PC-9 (cell line): ENCODE results near the gene MDM4. TPM values are rescaled to one million over a fixed set of nuclear protein-coding genes. Genes with fewer than 3 reads are reported as not detected.
A peak's percentile ranks its signal among the peaks of the same experiment; 100 is the strongest.

Experiments
- BruUV-seq: library from RNA; stranded (reverse); fragments of 400-500 nt; replicated peaks from 2 replicates; lab custom pipeline; 2021; lab: Mats Ljungman, UMichigan
- CTCF ChIA-PET: fragments of 300-600 bp; sonication (Branson Sonifier 250); formaldehyde crosslinking; loops from one replicate; lab custom pipeline; 2022; ENCODE audit warnings: antibody characterized with exemption; lab: Charles Lee
- POLR2A ChIA-PET: fragments of 300-600 bp; sonication (Branson Sonifier 250); formaldehyde crosslinking; loops from one replicate; lab custom pipeline; 2022; ENCODE audit warnings: antibody characterized with exemption; ENCODE audit not compliant: unreplicated experiment; lab: Charles Lee
- DNase-seq, 2 experiments: peaks; one replicate each; pipeline versions ENCODE4 v3.0.0 to v3.0.0-alpha.2; 2015 to 2022; ENCODE audit warnings: mixed read lengths in 1 of 2
- H2AFZ ChIP-seq: fragments of 200-600 bp; sonication (generic); 2 replicates; pipeline ENCODE4 v1.8.1; 2017; ENCODE audit warnings: antibody characterized with exemption
- H3F3A ChIP-seq: fragments of 200-600 bp; sonication (generic); 2 replicates; pipeline ENCODE4 v1.8.1; 2017; ENCODE audit warnings: antibody characterized with exemption, mild to moderate bottlenecking, low read depth; ENCODE audit not compliant: insufficient read depth
- H3K27ac ChIP-seq: fragments of 200-600 bp; sonication (generic); 2 replicates; pipeline ENCODE4 v1.6.1; 2016; ENCODE audit warnings: mixed run types
- H3K27me3 ChIP-seq: fragments of 200-600 bp; sonication (generic); 2 replicates; pipeline ENCODE4 v1.6.1; 2016; ENCODE audit warnings: low read depth, mixed run types; ENCODE audit not compliant: insufficient read depth
- H3K36me3 ChIP-seq: fragments of 200-600 bp; sonication (generic); 2 replicates; pipeline ENCODE4 v1.6.1; 2016; ENCODE audit warnings: low read depth, mixed run types
- H3K4me1 ChIP-seq: fragments of 200-600 bp; sonication (generic); replicated peaks from 2 replicates; pipeline ENCODE4 v1.6.1; 2016; ENCODE audit warnings: mixed run types; ENCODE audit not compliant: insufficient read depth
- H3K4me2 ChIP-seq: fragments of 200-600 bp; sonication (generic); 2 replicates; pipeline ENCODE4 v1.6.1; 2017; ENCODE audit warnings: mixed run types
- H3K4me3 ChIP-seq: fragments of 200-600 bp; sonication (generic); 2 replicates; pipeline ENCODE4 v1.6.1; 2016; ENCODE audit warnings: mixed run types
- H3K79me2 ChIP-seq: fragments of 200-600 bp; sonication (generic); 2 replicates; pipeline ENCODE4 v1.6.1; 2017; ENCODE audit warnings: low read depth, mixed run types
- H3K9me2 ChIP-seq: fragments of 200-600 bp; sonication (generic); 2 replicates; pipeline ENCODE4 v1.8.1; 2017; ENCODE audit warnings: mild to moderate bottlenecking; ENCODE audit not compliant: insufficient read depth
- H3K9me3 ChIP-seq: fragments of 200-600 bp; sonication (generic); 2 replicates; pipeline ENCODE4 v1.8.1; 2016; ENCODE audit warnings: low read depth; ENCODE audit not compliant: insufficient read depth
- H4K20me1 ChIP-seq: fragments of 200-600 bp; sonication (generic); 2 replicates; pipeline ENCODE4 v1.8.1; 2017; ENCODE audit not compliant: insufficient read depth
- CTCF ChIP-seq: fragments of 200-600 bp; sonication (generic); conservative IDR thresholded peaks from 2 replicates; pipeline ENCODE4 v1.6.1; 2017; ENCODE audit warnings: mixed run types, antibody characterized with exemption, mild to moderate bottlenecking, moderate library complexity
- EZH2 ChIP-seq: fragments of 200-600 bp; sonication (generic); IDR thresholded peaks from 2 replicates; pipeline ENCODE4 v1.8.0; 2017; ENCODE audit warnings: antibody characterized with exemption, low read depth
- intact Hi-C: fragments of 100-400 bp; cut with micrococcal nuclease; formaldehyde crosslinking; loops from one replicate; pipeline ENCODE4 v1.10.0; 2022; ENCODE audit not compliant: unreplicated experiment
- total RNA-seq: library from RNA; stranded (reverse); gene quantifications from 2 replicates; pipeline ENCODE4 v1.2.3, GENCODE V29; 2021

MDM4 gene
- total RNA-seq, 1 experiment from 2014 or later = 69.2 TPM

- ChIA-PET POLR2A (interaction anchor here (0.6 to 0.7 kb wide), 2 partner anchors 29 to 195 kb away, joined by 3 to 6 read pairs; no protein-coding TSS in a partner anchor), CTCF (interaction anchor here (0.7 to 0.9 kb wide), 2 partner anchors 16 to 328 kb away, joined by 4 read pairs; partner anchors contain the start of gene PIK3C2B)
- Histone ChIP-seq H4K20me1 (peaks cover 52% of the 10 kb centered on the region), H3K27ac (no peak overlapping the region), H3K4me2 (no peak overlapping the region), H3K4me3 (no peak overlapping the region), H3F3A (peaks cover 9% of the 10 kb centered on the region; the same call in 1 of the 2 replicates), H3K9me3 (no peaks in the 10 kb centered on the region), H3K4me1 (peaks cover 45% of the 10 kb centered on the region), H2AFZ (no peak overlapping the region), H3K36me3 (peaks cover 5% of the 10 kb centered on the region; the same call in 1 of the 2 replicates), H3K79me2 (peaks cover 86% of the 10 kb centered on the region), H3K9me2 (no peaks in the 10 kb centered on the region), H3K27me3 (no peaks in the 10 kb centered on the region)
- no peak for DNase-seq
- intact Hi-C loops = loop anchor here (2.0 kb wide), 2 partner anchors 16 to 36 kb away; partner anchors contain the start of gene PIK3C2B
- TF ChIP-seq CTCF = no peak
- TF ChIP-seq EZH2 = no peak
- BruUV-seq = no TSS peak
Measured at GRCh38 chr1:204478172-204478899, 37.9 kb upstream of the MDM4 start.

DNA sequence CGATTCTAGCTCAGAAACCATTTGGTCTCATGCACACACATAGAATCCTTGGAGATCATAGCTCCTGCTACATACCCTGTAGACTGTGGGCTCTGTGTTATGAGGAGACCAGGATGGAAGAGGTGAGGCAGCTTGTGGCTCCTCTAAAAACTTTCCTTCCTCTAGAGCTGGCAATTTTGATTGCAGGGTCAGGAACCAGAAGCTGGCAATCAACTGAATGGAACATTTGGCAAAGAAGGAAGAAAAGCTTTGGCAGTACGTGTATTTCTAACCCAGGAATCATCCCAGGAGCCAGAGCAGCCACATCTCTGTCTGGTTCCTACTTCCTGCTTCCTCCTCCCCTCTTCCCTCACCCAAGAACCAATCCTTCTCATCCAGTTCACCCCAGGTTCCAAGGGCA lies 37.3 kb upstream of the MDM4 start:
- Histone ChIP-seq H3K79me2 (peaks cover 91% of the 10 kb centered on the region), H3F3A (peaks cover 5% of the 10 kb centered on the region; the same call in 1 of the 2 replicates), H3K27me3 (no peaks in the 10 kb centered on the region), H3K27ac (0 out of 2 replicates have a peak overlapping the region, but pooled peaks have one; percentile 9), H3K4me2 (peak overlapping the region; percentile 55), H4K20me1 (peaks cover 57% of the 10 kb centered on the region), H3K4me3 (no peak overlapping the region), H3K9me2 (no peaks in the 10 kb centered on the region), H3K36me3 (peaks cover 5% of the 10 kb centered on the region; the same call in 1 of the 2 replicates), H3K4me1 (peaks cover 50% of the 10 kb centered on the region), H2AFZ (no peak overlapping the region), H3K9me3 (no peaks in the 10 kb centered on the region)
- no TSS peak for BruUV-seq
- intact Hi-C loops = loop anchor here (2.0 kb wide), 2 partner anchors 16 to 36 kb away; partner anchors contain the start of gene PIK3C2B
- CTCF ChIA-PET = interaction anchor here (0.7 to 1.2 kb wide), 4 partner anchors 24 to 328 kb away, joined by 3 to 4 read pairs (median 3); no protein-coding TSS in a partner anchor
- DNase-seq = no peak
- TF ChIP-seq CTCF (no peak), EZH2 (no peak)
- POLR2A ChIA-PET = interaction anchor here (0.6 to 0.7 kb wide), 5 partner anchors 29 to 328 kb away, joined by 3 to 6 read pairs (median 3); no protein-coding TSS in a partner anchor

DNA sequence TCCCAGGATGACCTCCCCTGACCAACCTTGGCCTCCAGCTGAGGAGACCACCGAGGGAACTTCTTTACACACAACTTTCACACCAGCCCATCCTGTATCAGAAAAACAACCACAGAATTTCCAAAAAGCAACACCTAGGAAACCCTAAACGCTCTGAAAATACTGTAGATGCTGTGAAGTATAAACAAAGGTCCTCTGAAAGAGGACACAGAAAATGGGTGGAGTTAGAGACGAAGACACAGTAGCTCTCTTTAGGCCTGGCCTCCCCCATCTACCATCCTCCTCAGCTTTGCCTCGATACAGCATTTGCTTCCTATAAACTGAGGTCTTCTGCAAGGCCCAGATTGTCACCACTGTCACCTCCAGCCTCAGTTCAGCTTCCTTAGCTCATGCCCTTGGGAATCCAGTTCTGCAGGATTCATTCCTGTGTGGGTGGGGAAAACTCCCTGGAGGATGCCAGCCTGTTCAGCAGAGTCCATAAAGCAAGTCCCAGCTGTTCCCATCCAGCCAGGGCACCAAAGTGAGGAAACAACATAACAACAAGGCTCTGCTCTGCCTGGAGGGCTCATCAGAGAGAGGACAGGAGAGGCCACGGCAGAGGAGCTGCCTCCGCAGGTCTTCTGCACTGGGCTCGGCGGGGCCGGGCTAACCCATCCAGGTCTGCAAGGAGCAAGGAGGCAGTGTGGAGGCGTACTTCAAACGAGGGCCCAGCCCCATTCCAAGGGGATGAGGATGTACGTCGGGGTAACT lies 36.6 kb upstream of the MDM4 start:
- Histone ChIP-seq H2AFZ (no peak overlapping the region), H3K36me3 (peaks cover 5% of the 10 kb centered on the region; the same call in 1 of the 2 replicates), H3K4me1 (peaks cover 56% of the 10 kb centered on the region), H3K4me2 (peak overlapping the region; percentile 55), H3K79me2 (peaks cover 98% of the 10 kb centered on the region), H3K4me3 (no peak overlapping the region), H4K20me1 (peaks cover 57% of the 10 kb centered on the region), H3K27ac (0 out of 2 replicates have a peak overlapping the region, but pooled peaks have one; percentile 9), H3K9me3 (no peaks in the 10 kb centered on the region), H3K9me2 (no peaks in the 10 kb centered on the region), H3F3A (peaks cover 5% of the 10 kb centered on the region; the same call in 1 of the 2 replicates), H3K27me3 (no peaks in the 10 kb centered on the region)
- BruUV-seq = no TSS peak
- TF ChIP-seq EZH2 (no peak), CTCF (no peak)
- CTCF ChIA-PET = interaction anchor here (0.7 to 1.2 kb wide), 4 partner anchors 24 to 327 kb away, joined by 3 to 4 read pairs (median 3); no protein-coding TSS in a partner anchor
- POLR2A ChIA-PET = interaction anchor here (0.6 to 0.9 kb wide), 6 partner anchors 20 to 328 kb away, joined by 3 to 7 read pairs (median 3); no protein-coding TSS in a partner anchor
- DNase-seq = peak; percentile 73 to 74
- intact Hi-C loops = loop anchor here (2.0 kb wide), 2 partner anchors 15 to 37 kb away; partner anchors contain the start of gene PIK3C2B
